RPMI7951 (cell line): ENCODE measurements around the gene TRAPPC3. TPM values are rescaled to one million over a fixed set of nuclear protein-coding genes. Genes with fewer than 3 reads are reported as not detected.
"Not testable (repeated sequence)": the region's sequence is repeated elsewhere in the genome, so short reads cannot be mapped to it uniquely, and the experiment has no call there.

Experiments used
- DNase-seq: peaks from one replicate; pipeline ENCODE4 v3.0.0-alpha.2; 2012; ENCODE audit warnings: low read depth
- total RNA-seq: library from RNA; depleted of rRNA; stranded (reverse); fragments of >200 nt; shearing (Covaris generic); gene quantifications from 2 replicates; pipeline ENCODE4 v1.2.3, GENCODE V29; 2014

TRAPPC3 gene
- total RNA-seq, 1 experiment from 2014 or later = 78.2 TPM

GRCh38 chr1:36166938-36167905, 17.9 kb upstream of the TRAPPC3 start:
- DNase-seq = peak; percentile 85

GRCh38 chr1:36166136-36166535, 16.9 kb upstream of the TRAPPC3 start:
- DNase-seq = no peak

- no peak for DNase-seq
These were observed 15.9 kb upstream of the TRAPPC3 start for GRCh38 chr1:36165145-36165544.

GRCh38 chr1:36164361-36164760, 15.1 kb upstream of the TRAPPC3 start:
- no peak for DNase-seq

- no peak for DNase-seq
These were observed 14.1 kb upstream of the TRAPPC3 start for GRCh38 chr1:36163426-36163825.

GRCh38 chr1:36162680-36163239, 13.5 kb upstream of the TRAPPC3 start:
- DNase-seq = no peak

- DNase-seq = no peak
These were observed 12.6 kb upstream of the TRAPPC3 start for GRCh38 chr1:36161641-36162531.

GRCh38 chr1:36160949-36161485, 11.7 kb upstream of the TRAPPC3 start:
- DNase-seq = peak; percentile 83

GRCh38 chr1:36160388-36160948, 11.2 kb upstream of the TRAPPC3 start:
- DNase-seq = no peak

GRCh38 chr1:36159614-36160387, 10.5 kb upstream of the TRAPPC3 start:
- DNase-seq = no peak

GRCh38 chr1:36158827-36159252, 9.6 kb upstream of the TRAPPC3 start:
- DNase-seq = not testable (repeated sequence)

GRCh38 chr1:36157973-36158826, 8.9 kb upstream of the TRAPPC3 start:
- DNase-seq = no peak

GRCh38 chr1:36157115-36157903, 8.0 kb upstream of the TRAPPC3 start:
- peak; percentile 24 for DNase-seq

GRCh38 chr1:36156329-36157114, 7.2 kb upstream of the TRAPPC3 start:
- peak; percentile 60 for DNase-seq

GRCh38 chr1:36155408-36156328, 6.4 kb upstream of the TRAPPC3 start, which contains the start of gene MAP7D1:
Gene MAP7D1 (plus strand): TSS chr1:36156160. CDS start chr1:36156418, 258 bp downstream.
- DNase-seq = peak; percentile 85

- peak; percentile 40 for DNase-seq
These were observed 5.6 kb upstream of the TRAPPC3 start for GRCh38 chr1:36154765-36155407.
